GM21529 (cell line): ENCODE results near the gene PLEKHD1.

ENCODE experiments used
- ATAC-seq: cut with Tn5 transposase; IDR thresholded peaks from one replicate; pipeline ENCODE4 v1.9.1; 2021; ENCODE audit not compliant: unreplicated experiment

Gene PLEKHD1

DNA sequence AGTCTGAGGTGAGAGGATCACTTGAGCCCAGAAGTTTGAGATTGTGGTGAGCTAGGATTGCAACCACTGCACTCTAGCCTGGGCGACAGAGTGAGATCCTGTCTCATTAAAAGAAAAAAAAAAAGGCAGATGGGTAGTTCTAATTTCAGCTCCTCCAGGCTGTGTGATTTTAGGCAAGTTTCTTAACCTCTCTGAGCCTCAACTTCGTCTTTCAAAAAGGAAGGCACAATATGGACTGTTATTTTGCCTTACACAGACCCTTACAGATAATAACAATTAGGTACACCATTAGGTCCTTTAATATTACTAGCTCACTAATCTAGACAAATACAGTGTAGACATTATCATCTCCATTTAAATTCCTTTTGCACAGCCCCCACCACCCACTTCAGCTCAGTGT lies 94.9 kb downstream of the PLEKHD1 start:
- ATAC-seq, result no peak

DNA sequence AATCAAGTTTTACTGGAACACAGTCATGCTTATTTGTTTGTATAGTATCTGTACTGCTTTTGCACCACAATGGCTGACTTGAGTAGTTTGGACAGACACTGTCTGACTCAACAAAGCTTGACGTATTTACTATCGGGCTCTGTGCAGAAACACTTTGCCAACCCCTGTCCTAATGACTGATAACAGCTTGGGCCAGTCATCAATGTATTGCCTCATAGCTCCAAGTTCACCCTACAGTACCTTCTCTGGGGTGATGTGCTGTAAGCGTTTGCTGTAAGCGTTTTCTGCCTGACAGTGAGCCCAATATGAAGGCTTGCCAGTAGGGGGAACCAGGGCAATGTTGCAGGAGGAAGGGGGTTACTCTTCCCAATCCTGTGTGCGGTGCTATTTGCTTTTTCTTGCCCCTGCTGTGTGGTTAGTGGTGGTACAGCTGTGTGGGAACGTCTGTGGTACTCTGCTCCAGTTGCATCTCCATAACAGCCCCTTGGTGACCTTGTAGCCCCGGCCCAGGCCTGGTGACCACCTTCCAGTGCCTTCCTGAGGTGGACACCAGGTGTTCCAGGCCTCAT lies 95.6 kb downstream of the PLEKHD1 start:
- no peak for ATAC-seq
